Activated T-cell treated with anti-CD3 and anti-CD28 coated beads, Interleukin-2, amount 50 U/mL, for 1 hour (primary cell): ENCODE results near the gene HK1.
"Not testable (repeated sequence)": the region's sequence is repeated elsewhere in the genome, so short reads cannot be mapped to it uniquely, and the experiment has no call there.

Source experiments
- DNase-seq: peaks from one replicate; pipeline ENCODE4 v3.0.0-alpha.2; 2020

HK1 gene

GRCh38 chr10:69329721-69330178, 51.5 kb downstream of the HK1 start:
- no peak for DNase-seq

GRCh38 chr10:69331161-69331560, 52.9 kb downstream of the HK1 start:
- no peak for DNase-seq

DNA sequence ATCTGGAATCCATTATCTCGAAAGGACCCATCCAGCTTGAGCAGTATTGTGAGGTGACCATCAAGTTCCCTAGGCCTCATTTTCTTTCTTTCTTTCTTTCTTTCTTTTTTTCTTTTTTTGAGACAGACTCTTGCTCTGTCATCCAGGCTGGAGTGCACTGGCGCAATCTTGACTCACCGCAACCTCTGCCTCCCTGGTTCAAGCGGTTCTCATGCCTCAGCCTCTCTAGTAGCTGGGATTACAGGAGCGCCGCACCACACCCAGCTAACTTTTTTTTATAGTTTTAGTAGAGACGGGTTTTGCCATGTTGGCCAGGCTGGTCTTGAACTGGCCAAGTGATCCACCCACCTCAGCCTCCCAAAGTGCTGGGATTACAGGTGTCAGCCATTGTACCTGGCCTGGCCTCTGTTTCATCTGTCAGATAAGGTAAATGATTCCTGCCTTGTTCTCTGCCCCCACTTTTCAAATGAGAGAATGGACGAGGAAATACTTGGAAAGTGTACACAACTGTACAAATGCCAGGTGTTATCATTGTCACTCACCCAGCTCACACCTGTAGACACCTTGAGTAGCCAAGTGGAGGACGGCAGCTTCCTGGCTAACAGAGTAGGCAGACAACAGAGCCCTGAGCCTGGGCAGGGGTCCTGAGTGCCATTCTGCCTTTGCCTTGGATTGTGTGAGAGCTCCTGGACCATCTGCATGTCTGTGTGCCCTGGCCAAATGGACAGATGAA, 54.1 kb downstream of the HK1 start:
- no peak for DNase-seq

DNA sequence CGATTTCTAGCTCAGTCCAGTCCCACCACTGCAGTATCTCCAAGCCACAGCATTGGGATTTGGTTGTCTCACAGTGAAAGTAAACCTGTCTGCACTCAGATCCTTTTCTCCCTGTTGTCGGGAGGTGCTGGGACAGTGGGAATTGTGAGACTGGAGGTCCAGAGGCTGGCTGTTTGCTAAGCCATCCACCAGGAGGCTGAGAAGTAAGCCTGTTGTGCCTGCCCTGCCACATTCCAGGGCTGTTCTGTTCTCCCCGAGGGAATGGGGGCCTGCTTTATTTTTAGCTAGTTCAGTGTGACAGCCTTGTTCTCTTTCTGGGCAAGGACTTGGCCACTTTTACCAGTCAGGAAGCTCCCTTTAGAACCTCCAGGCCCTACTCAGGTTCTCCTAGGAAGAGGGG, 54.9 kb downstream of the HK1 start:
- DNase-seq: no peak

DNA sequence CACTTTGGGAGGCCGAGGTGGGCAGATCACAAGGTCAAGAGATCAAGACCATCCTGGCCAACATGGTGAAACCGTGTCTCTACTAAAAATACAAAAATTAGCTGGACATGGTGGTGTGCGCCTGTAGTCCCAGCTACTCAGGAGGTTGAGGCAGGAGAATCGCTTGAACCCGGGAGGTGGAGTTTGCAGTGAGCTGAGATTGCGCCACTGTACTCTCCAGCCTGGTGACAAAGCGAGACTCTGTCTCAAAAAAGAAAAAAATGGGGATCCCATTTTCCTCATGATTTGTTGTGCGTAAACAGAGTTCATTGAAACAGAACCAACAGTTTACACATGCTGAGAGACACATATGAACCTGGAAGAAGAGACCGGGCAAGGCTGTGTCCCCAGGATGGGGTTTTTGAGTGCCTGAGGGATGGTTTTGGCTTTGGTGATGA, 55.6 kb downstream of the HK1 start:
- not testable (repeated sequence) for DNase-seq

DNA sequence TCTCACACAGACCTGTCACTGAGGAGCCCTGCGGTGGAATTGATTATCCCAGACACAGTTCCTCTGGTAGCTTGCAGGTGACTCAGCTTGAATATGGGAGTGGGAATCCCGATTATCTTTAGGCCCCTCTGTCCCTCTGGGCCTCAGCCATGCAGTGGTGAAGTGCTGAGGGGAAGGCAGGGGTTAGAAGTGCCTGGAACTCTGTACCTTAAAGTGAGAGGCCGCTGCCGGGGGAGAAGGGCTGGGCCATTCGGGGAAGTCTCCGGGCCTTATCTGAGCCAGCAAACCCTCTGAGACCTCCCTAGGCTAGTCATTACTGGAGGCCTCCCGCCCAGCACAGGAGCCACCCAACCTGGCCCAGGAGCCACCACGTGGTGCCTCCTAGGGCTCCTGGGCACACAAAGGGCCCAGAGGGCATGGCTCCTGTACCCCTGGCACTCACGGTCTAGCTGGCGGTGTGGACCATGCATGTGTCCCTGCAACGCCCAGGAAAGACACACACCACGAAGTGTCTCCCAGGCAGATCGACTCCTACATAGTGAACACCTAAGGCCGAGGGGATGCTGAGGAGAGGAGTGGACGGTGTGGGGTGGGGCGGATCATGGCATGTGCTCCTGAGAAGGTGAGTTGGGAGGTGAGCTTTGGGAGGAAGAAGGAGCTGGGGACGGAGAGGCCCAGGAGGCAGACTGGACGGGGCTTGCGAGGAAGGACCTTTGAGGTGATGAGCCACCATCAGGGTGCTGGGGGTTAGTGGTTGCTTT, 56.2 kb downstream of the HK1 start:
- no peak for DNase-seq

- DNase-seq: peak; percentile 37
These were observed 56.8 kb downstream of the HK1 start for GRCh38 chr10:69335063-69335587.

GRCh38 chr10:69335613-69336012, 57.3 kb downstream of the HK1 start:
- no peak for DNase-seq

GRCh38 chr10:69336952-69337295, 58.6 kb downstream of the HK1 start:
- DNase-seq: no peak

DNA sequence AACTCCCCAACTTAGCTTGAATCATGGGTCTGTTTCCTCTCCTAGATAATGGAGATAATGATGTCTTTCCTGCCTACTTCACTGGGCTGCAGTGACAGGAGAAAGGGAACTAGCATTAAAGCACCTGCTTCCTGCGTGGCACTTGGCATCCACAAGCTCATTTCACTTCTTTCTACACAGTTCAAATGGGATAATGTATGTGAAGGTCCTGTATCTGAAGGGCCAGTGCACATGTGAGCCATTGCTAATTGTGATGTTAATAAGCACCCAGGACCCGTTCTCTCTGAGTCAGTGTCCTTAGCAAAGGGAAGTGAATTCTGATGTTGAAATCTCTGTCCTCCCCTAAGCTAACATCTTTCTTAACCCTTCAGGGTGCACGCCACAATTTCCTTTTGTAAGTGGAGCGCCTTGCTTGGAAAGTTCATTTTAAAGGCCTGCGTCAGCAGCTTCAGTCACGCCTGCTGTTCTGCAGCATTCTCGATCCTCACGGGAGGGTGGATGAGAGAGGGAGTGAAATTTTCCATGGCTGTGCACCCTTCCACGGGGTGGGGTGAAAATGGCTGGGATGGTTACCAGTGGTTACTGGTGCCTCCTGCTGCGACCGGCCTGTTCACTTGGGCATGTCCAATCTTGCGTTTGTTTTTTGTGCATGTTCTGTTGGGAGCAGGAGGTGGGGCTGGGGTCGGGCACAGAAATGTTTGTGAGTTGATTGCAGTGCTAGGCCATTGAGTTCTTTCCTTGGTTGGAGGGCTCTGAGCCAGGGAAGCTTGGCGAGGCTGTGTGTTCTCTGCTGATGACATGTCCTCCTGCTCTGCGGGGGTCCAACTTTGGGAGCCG, 59.2 kb downstream of the HK1 start:
- DNase-seq: no peak

DNA sequence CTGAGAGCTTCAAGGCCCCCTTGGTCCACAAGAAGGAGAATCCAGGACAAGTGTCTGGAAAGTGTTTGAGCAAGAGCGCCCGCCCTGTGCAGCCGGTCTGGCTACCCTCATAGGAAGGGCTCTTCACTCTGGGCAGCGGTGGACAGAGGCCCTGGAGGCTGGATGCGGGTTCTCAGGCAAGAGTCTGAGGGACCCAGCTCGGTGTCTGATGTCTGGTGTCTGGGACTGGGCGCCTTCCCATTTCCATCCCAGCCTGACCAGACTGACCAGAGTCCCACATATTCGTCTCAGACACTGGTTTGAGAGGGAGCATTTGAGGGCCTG, 59.8 kb downstream of the HK1 start:
- no peak for DNase-seq

- no peak for DNase-seq
These were observed 60.5 kb downstream of the HK1 start for GRCh38 chr10:69338547-69339450.

- no peak for DNase-seq
These were observed 62.4 kb downstream of the HK1 start for GRCh38 chr10:69340695-69341094.

DNA sequence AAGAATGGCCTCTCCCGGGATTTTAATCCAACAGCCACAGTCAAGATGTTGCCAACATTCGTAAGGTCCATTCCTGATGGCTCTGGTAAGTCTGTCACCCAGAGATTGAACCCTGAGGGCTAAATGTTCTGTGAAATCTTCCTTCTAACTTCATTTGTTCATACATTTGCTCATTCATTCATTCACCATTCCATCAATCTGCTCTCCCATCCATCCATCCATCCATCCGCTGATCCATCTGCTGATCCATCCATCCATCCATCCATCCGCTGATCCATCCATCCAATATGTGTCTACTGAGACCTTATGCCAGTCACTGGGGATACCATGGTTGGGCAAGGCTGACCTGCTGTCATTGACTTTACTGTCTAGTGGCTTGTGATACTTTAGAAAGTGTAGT, 65.6 kb downstream of the HK1 start:
- no peak for DNase-seq

GRCh38 chr10:69344591-69345252, 66.4 kb downstream of the HK1 start:
- DNase-seq: peak; percentile 47

DNA sequence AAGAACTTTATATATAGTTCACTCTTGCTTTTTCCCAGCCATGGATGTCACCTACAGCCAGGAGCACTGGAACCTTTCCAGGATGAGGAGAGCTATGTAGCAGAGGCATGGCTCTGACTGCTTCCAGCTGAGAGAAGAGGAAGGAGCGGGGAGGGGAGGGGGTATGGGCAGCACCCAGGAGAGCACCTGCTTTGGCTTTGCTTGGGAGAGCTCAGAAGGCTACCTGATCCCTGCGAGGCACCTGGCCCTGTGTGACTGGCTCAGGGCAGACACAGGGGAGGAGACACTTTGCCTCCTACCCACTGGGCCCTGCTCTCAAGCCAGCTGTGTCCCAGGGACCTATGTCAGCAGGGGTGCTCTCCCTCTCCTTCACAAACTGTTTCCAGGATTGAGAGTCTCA, 67.1 kb downstream of the HK1 start:
- no peak for DNase-seq

DNA sequence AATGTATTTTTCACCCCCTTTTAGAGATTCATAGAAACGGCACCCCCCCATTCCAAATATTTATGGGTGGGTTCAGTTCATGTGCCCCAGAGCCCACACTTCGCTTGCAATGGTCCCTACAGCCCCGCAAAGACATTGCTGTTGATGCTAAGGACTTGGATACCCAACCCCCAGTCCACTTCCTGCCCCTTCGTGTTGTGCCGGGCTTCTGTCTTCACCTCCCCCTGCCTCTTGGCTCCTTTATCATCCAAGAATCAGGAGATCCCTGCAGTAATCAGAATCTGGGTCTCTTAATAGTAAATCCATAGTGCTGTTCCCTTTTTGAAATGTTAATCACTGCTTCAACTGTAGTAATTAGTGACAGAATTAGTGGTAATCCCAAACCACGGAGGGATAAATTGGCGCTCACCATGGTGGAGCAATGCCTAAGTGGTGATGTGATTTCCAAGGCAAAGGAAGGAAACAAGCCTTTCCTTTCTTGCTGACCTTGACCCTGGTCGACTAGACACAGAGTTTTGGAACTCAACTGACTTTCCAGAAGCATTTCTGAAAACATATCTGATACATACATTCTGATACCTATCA, 67.7 kb downstream of the HK1 start:
- DNase-seq: no peak

GRCh38 chr10:69346776-69347175, 68.5 kb downstream of the HK1 start:
- no peak for DNase-seq

DNA sequence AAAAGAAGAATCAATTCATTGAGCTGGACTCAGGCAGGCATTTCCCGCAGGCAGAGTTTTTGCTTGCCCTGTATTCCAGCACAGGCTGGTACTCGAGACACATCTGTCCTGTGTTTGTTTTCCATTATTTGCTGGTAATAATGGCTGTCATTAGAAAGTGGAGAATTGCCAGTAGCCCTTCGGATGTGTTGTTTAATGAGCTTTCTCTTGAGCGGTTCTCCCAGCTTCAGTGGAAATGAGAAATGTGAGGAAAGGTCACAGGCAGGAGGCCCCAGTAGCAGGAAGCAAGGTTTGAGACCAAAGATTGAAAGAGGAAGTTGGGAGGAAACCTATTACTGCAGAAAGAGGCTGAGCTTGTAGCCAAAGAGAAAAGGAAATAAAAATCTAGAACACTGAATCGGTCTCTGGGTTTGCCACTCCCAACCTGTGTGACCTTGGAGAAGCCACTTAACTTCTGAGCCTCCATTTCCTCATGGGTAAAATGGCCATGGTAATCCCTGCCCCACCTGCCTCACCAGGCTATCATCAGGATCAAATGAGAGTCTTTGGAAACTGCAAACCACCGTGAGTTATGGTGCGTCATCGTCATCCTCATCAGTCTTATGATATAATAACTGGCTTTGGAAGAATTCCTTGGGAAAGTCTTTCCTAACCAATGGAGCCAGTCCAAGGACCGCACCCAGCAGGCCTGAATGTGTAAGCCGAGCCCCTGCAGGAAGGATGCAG, 70.7 kb downstream of the HK1 start:
- DNase-seq: no peak

GRCh38 chr10:69349542-69349888, 71.2 kb downstream of the HK1 start:
- DNase-seq: no peak

DNA sequence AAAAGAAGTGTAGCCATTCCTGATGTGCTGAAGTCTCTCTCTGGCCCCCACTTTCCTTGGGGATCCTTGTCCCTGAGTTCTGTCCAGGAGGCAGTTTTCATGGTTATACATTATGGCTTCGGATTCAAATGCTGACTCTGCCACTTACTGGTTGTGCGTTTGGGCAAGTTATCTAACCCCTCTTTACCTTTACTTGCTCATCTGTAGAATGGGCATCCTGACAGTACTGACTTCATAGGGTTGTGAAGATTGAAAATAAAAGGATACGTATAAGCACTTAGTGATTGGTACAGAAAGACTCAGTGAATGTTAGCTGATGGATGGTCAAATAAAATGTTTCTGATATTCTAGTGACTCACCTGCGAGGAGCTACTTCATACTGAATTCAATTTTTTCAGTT, 73.3 kb downstream of the HK1 start:
- DNase-seq: no peak
